GM12878 (cell line): ENCODE data around the gene LIX1L. TPM values are rescaled to one million over a fixed set of nuclear protein-coding genes. Genes with fewer than 3 reads are reported as not detected.

Source experiments
- ATAC-seq: fragments of 200-7000 bp; cut with Tn5 transposase; 3 replicates; pipeline ENCODE4 v1.9.1; 2020; ENCODE audit warnings: mild to moderate bottlenecking, moderate library complexity
- BruUV-seq: library from RNA; stranded (reverse); fragments of 400-500 nt; replicated peaks from 2 replicates; lab custom pipeline; 2021; lab: Mats Ljungman, UMichigan
- CTCF ChIA-PET: fragments of 300-600 bp; sonication (Branson Sonifier 250); formaldehyde crosslinking; extraction: SDS; loops from one replicate; lab custom pipeline; 2021; ENCODE audit warnings: inconsistent platforms; lab: Yijun Ruan, JAX
- POLR2A ChIA-PET: fragments of 350-600 bp; formaldehyde crosslinking; extraction: SDS; loops from one replicate; lab custom pipeline; 2021; ENCODE audit warnings: inconsistent platforms; lab: Charles Lee
- RAD21 ChIA-PET: fragments of 300-600 bp; sonication (Branson Sonifier 250); formaldehyde crosslinking; loops from one replicate; lab custom pipeline; 2023; ENCODE audit warnings: antibody characterized with exemption; ENCODE audit not compliant: unreplicated experiment; lab: Charles Lee
- SMC1A ChIA-PET: fragments of 300-600 bp; sonication (Branson Sonifier 250); formaldehyde crosslinking; loops from one replicate; lab custom pipeline; 2023; ENCODE audit not compliant: unreplicated experiment, uncharacterized antibody; lab: Charles Lee
- DNase-seq: peaks from one replicate; pipeline ENCODE4 v3.0.0-alpha.2; 2011; ENCODE audit warnings: low read depth, low spot score
- FAIRE-seq: peaks from 3 replicates; lab custom pipeline; 2011; peaks lifted over from hg19 to GRCh38; lab: Jason Lieb, UNC
- H2AFZ ChIP-seq: 2 replicates; pipeline ENCODE4 v1.6.0; 2011; ENCODE audit warnings: low read depth, low read length, control low read depth; ENCODE audit not compliant: control insufficient read depth
- H3K27ac ChIP-seq: 2 replicates; pipeline ENCODE4 v1.5.1; 2011; ENCODE audit warnings: control low read depth; ENCODE audit not compliant: control insufficient read depth, insufficient read depth
- H3K27me3 ChIP-seq, 2 experiments: replicated peaks in 1 of 2; 2 replicates each; pipeline versions ENCODE4 v1.6.0 to v1.6.1; 2011; ENCODE audit warnings: low read length in 1 of 2; ENCODE audit not compliant: control insufficient read depth in 2 of 2, insufficient read depth in 2 of 2
- H3K36me3 ChIP-seq, 2 experiments: 2 replicates each; pipeline ENCODE4 v1.5.1; 2011; ENCODE audit warnings: low read length in 1 of 2; ENCODE audit not compliant: control insufficient read depth in 2 of 2, insufficient read depth in 2 of 2
- H3K4me1 ChIP-seq: 2 replicates; pipeline ENCODE4 v1.6.1; 2011; ENCODE audit warnings: mild to moderate bottlenecking, low read length, moderate library complexity, mixed read lengths; ENCODE audit not compliant: control insufficient read depth, insufficient read depth
- H3K4me2 ChIP-seq: 2 replicates; pipeline ENCODE4 v1.6.0; 2011; ENCODE audit warnings: control low read depth; ENCODE audit not compliant: control insufficient read depth, insufficient read depth
- H3K4me3 ChIP-seq: fragments of 200-600 bp; sonication (generic); 2 replicates; pipeline ENCODE4 v1.5.1; 2016
- H3K79me2 ChIP-seq: 2 replicates; pipeline ENCODE4 v1.6.0; 2011; ENCODE audit warnings: low read length; ENCODE audit not compliant: control insufficient read depth, insufficient read depth
- H3K9ac ChIP-seq: 2 replicates; pipeline ENCODE4 v1.8.0; 2011; ENCODE audit warnings: low read length, control low read depth, mixed read lengths; ENCODE audit not compliant: control insufficient read depth, insufficient read depth
- H3K9me3 ChIP-seq: replicated peaks from 3 replicates; pipeline ENCODE4 v1.5.1; 2011; ENCODE audit warnings: mild to moderate bottlenecking, low read length; ENCODE audit not compliant: control insufficient read depth, insufficient read depth
- H4K20me1 ChIP-seq: 2 replicates; pipeline ENCODE4 v1.6.0; 2011; ENCODE audit not compliant: control insufficient read depth, insufficient read depth
- PML ChIP-seq: IDR thresholded peaks from 2 replicates; pipeline ENCODE4 v1.6.1; 2012; ENCODE audit warnings: low read length, inconsistent platforms
- POLR2AphosphoS2 ChIP-seq: IDR thresholded peaks from 2 replicates; pipeline ENCODE4 v1.6.1; 2011; ENCODE audit warnings: low read depth, mild to moderate bottlenecking, low read length, improper control_type of control experiment, moderate library complexity
- POU2F2 ChIP-seq: IDR thresholded peaks from 3 replicates; pipeline ENCODE4 v1.6.1; 2011; ENCODE audit warnings: low read depth, mild to moderate bottlenecking, low read length, borderline replicate concordance
- RFX5 ChIP-seq: IDR thresholded peaks from 2 replicates; pipeline ENCODE4 v1.6.1; 2011; ENCODE audit warnings: low read depth, low read length, improper control_type of control experiment
- SMAD5 ChIP-seq: IDR thresholded peaks from 2 replicates; pipeline ENCODE4 v1.6.1; 2016; ENCODE audit warnings: antibody characterized with exemption, low read depth
- SPI1 ChIP-seq: IDR thresholded peaks from 2 replicates; pipeline ENCODE4 v1.6.1; 2011; ENCODE audit warnings: low read depth, mild to moderate bottlenecking, low read length, moderate library complexity, borderline replicate concordance; ENCODE audit not compliant: insufficient read depth
- SREBF2 ChIP-seq: IDR thresholded peaks from 2 replicates; pipeline ENCODE4 v1.6.1; 2012; ENCODE audit warnings: mild to moderate bottlenecking, low read length
- SUZ12 ChIP-seq: fragments of 200-600 bp; sonication (generic); IDR thresholded peaks from one replicate; pipeline ENCODE4 v1.6.1; 2018; ENCODE audit warnings: antibody characterized with exemption, mild to moderate bottlenecking; ENCODE audit not compliant: unreplicated experiment
- YY1 ChIP-seq: IDR thresholded peaks from 2 replicates; pipeline ENCODE4 v1.6.1; 2011; ENCODE audit warnings: low read depth, mild to moderate bottlenecking, low read length
- ZBTB33 ChIP-seq: fragments of 450-650 bp; IDR thresholded peaks from 2 replicates; pipeline ENCODE4 v1.6.1; 2017; ENCODE audit warnings: mild to moderate bottlenecking
- ZNF592 ChIP-seq: fragments of 450-650 bp; IDR thresholded peaks from 2 replicates; pipeline ENCODE4 v1.6.1; 2017; ENCODE audit warnings: mild to moderate bottlenecking, moderate library complexity
- WGBS: methylation state at CpG from one replicate; pipeline ENCODE4 v1.1.6; 2016; ENCODE audit warnings: low lambda C conversion rate; ENCODE audit not compliant: insufficient replicate concordance, insufficient coverage; ENCODE audit errors: missing lambda C conversion rate; 5-methylcytosine and 5-hydroxymethylcytosine counted together
- in situ Hi-C: fragments of 300-500 bp; cut with MboI; formaldehyde crosslinking; loops from 9 replicates; pipeline ENCODE4 v1.14.3; 2018; ENCODE audit warnings: mixed read lengths
- intact Hi-C: fragments of 100-400 bp; cut with micrococcal nuclease; formaldehyde crosslinking; loops from one replicate; pipeline ENCODE4 v1.14.2; 2022; ENCODE audit not compliant: unreplicated experiment
- polyA plus RNA-seq, 11 experiments: library from polyadenylated mRNA; depleted of rRNA in 4 of 11; unstranded in 6 of 11; stranded (reverse) in 5 of 11; fragments of >200 nt; fragmentation: Nextera tagmentation in 4 of 11; fragmentation: Illumina TruSeq in 1 of 11; extraction: Ambion mirVana in 4 of 11; extraction: Trizol in 1 of 11; gene quantifications; 1 replicate in 1 of 11; 2 replicates in 10 of 11; pipeline versions ENCODE4 v1.2.1 to v1.2.3, GENCODE V29; 2011 to 2016; ENCODE audit warnings: inconsistent platforms in 2 of 11, missing spikeins in 2 of 11, low read depth in 1 of 11
- total RNA-seq, 4 experiments: library from RNA; depleted of rRNA in 3 of 4; stranded (reverse); fragments of >200 nt in 3 of 4; fragmentation: Illumina TruSeq in 1 of 4; extraction: Trizol in 1 of 4; gene quantifications; 2 replicates each; pipeline versions ENCODE4 v1.2.1 to v1.2.3, GENCODE V29; 2013 to 2021

The LIX1L gene
- total and polyA plus RNA-seq, 10 of the 15 experiments (the other 5 are each of a cell fraction or from before 2014, with no cell fraction given), result 5.5 to 48.2 (median 15.3) TPM

GRCh38 chr1:145887631-145888030 is 70.2 kb downstream of the LIX1L start:
- DNase-seq (no peak), FAIRE-seq (no peak), ATAC-seq (no peak)
- intact Hi-C loops (no loop called here), in situ Hi-C loops (no loop called here)
- Histone ChIP-seq H4K20me1 (no peaks in the 10 kb centered on the region), H3K36me3 (no peaks in the 10 kb centered on the region), H3K79me2 (no peaks in the 10 kb centered on the region), H3K27me3 (peaks cover 2 to 7% of the 10 kb centered on the region in 2 experiments; a peak in 2 of 4 replicates), H3K4me3 (no peak overlapping the region), H3K9me3 (no peaks in the 10 kb centered on the region), H3K4me1 (no peaks in the 10 kb centered on the region), H3K27ac (no peak overlapping the region), H2AFZ (no peak overlapping the region), H3K9ac (no peak overlapping the region), H3K4me2 (no peak overlapping the region)
- RAD21 ChIA-PET, result no interaction called here
- BruUV-seq, result no TSS peak
- CTCF ChIA-PET, result interaction anchor here (1.2 to 5.9 kb wide), 3 partner anchors 21 to 42 kb away, joined by 6 to 66 read pairs (median 9); partner anchors contain the start of genes ITGA10 and NUDT17
- 59% methylated on average over 5 of the region's 5 CpGs for WGBS
- no peak for TF ChIP-seq SUZ12
- TF ChIP-seq YY1, result no peak
- SMC1A ChIA-PET, result no interaction called here
- POLR2A ChIA-PET, result no interaction called here

- no peak for FAIRE-seq
- RAD21 ChIA-PET, result interaction anchor here (0.6 kb wide), 1 partner anchor 26 kb away, joined by 3 read pairs; no protein-coding TSS in a partner anchor
- ATAC-seq, result no peak
- in situ Hi-C loops, result no loop called here
- Histone ChIP-seq H3K9me3 (no peaks in the 10 kb centered on the region), H3K36me3 (no peaks in the 10 kb centered on the region), H3K4me2 (no peak overlapping the region), H3K27ac (no peak overlapping the region), H3K4me1 (no peaks in the 10 kb centered on the region), H3K27me3 (peaks cover 2 to 7% of the 10 kb centered on the region in 2 experiments; a peak in 2 of 4 replicates), H3K79me2 (no peaks in the 10 kb centered on the region), H4K20me1 (no peaks in the 10 kb centered on the region), H3K9ac (no peak overlapping the region), H3K4me3 (no peak overlapping the region), H2AFZ (no peak overlapping the region)
- no peak for DNase-seq
- BruUV-seq, result no TSS peak
- SMC1A ChIA-PET, result no interaction called here
- 68% methylated on average over 8 of the region's 8 CpGs for WGBS
- POLR2A ChIA-PET, result interaction anchor here (0.6 kb wide), 1 partner anchor 179 kb away, joined by 3 read pairs; the partner anchor contains the start of gene PDZK1
- intact Hi-C loops, result no loop called here
- CTCF ChIA-PET, result interaction anchor here (0.6 to 2.7 kb wide), 5 partner anchors 23 to 45 kb away, joined by 3 to 9 read pairs (median 6); partner anchors contain the start of genes ITGA10, NUDT17 and PIAS3
- TF ChIP-seq SMAD5 (no peak), ZNF592 (no peak), POLR2AphosphoS2 (no peak), SREBF2 (no peak), PML (no peak), ZBTB33 (no peak), RFX5 (no peak), POU2F2 (no peak), YY1 (no peak), SPI1 (no peak)
These were observed 71.0 kb downstream of the LIX1L start for GRCh38 chr1:145886816-145887215.
